OCI-LY3 (cell line): Measurements from ENCODE around the gene NRROS.

ENCODE experiments used
- H2AFZ ChIP-seq: fragments of 200-600, 300-600 bp; shearing (Covaris generic); 2 replicates; pipeline ENCODE4 v1.6.0; 2014; ENCODE audit warnings: antibody characterized with exemption, low read depth, low read length
- H3K27ac ChIP-seq: fragments of 200-600, 300-600 bp; sonication (generic); 2 replicates; pipeline ENCODE4 v1.5.1; 2014; ENCODE audit warnings: mild to moderate bottlenecking, low read length, moderate library complexity, mixed read lengths
- H3K27me3 ChIP-seq: fragments of 200-600, 300-600 bp; sonication (generic); 2 replicates; pipeline ENCODE4 v1.6.1; 2014; ENCODE audit warnings: low read depth, low read length, mixed read lengths
- H3K36me3 ChIP-seq: fragments of 200-600, 300-600 bp; sonication (generic); replicated peaks from 2 replicates; pipeline ENCODE3; 2014; ENCODE audit warnings: low read depth, low read length, mixed read lengths
- H3K4me1 ChIP-seq: fragments of 300-600, 200-600 bp; sonication (generic); 2 replicates; pipeline ENCODE4 v1.6.1; 2014; ENCODE audit warnings: low read length, mixed read lengths
- H3K4me2 ChIP-seq: fragments of 200-600, 300-600 bp; sonication (generic); 2 replicates; pipeline ENCODE4 v1.6.1; 2014; ENCODE audit warnings: low read length, mixed read lengths
- H3K4me3 ChIP-seq: fragments of 300-600, 200-600 bp; sonication (generic); 2 replicates; pipeline ENCODE4 v1.5.1; 2014; ENCODE audit warnings: antibody characterized with exemption, mild to moderate bottlenecking, low read length, moderate library complexity
- H3K79me2 ChIP-seq: fragments of 300-600, 200-600 bp; shearing (Covaris generic); 2 replicates; pipeline ENCODE4 v1.6.1; 2014; ENCODE audit warnings: mild to moderate bottlenecking, low read length, mixed read lengths
- H3K9ac ChIP-seq: fragments of 300-600, 200-600 bp; shearing (Covaris generic); 2 replicates; pipeline ENCODE4 v1.6.0; 2014; ENCODE audit warnings: mild to moderate bottlenecking, low read length, moderate library complexity
- H3K9me3 ChIP-seq: fragments of 200-600, 300-600 bp; shearing (Covaris generic); 2 replicates; pipeline ENCODE4 v1.6.1; 2014; ENCODE audit warnings: low read length, mixed read lengths; ENCODE audit not compliant: insufficient read depth
- H4K20me1 ChIP-seq: fragments of 200-600, 300-600 bp; sonication (generic); 2 replicates; pipeline ENCODE4 v1.6.1; 2016; ENCODE audit warnings: low read length, mixed read lengths; ENCODE audit not compliant: insufficient read depth
- EZH2phosphoT487 ChIP-seq: fragments of 200-600 bp; shearing (Covaris generic); IDR thresholded peaks from 2 replicates; pipeline ENCODE4 v1.6.1; 2018; ENCODE audit warnings: antibody characterized with exemption, mixed run types, low read depth
- TF ChIP-seq, protein P1 (sequence below): fragments of 200-600, 300-600 bp; sonication (generic); IDR thresholded peaks from 2 replicates; pipeline ENCODE4 v1.5.1; 2014; ENCODE audit warnings: antibody characterized with exemption, low read length, low read depth

Gene NRROS

GRCh38 chr3:196599734-196600128, 39.8 kb upstream of the NRROS start:
- Histone ChIP-seq H3K4me2 (no peak overlapping the region), H3K4me1 (peaks cover 5% of the 10 kb centered on the region; the same call in 1 of the 2 replicates), H3K27ac (no peak overlapping the region), H3K36me3 (no peaks in the 10 kb centered on the region), H3K9ac (no peak overlapping the region), H2AFZ (no peak overlapping the region), H3K4me3 (no peak overlapping the region), H3K9me3 (no peaks in the 10 kb centered on the region), H4K20me1 (no peaks in the 10 kb centered on the region), H3K79me2 (no peaks in the 10 kb centered on the region), H3K27me3 (no peaks in the 10 kb centered on the region; the same call in 1 of the 2 replicates)
- no peak for TF ChIP-seq EZH2phosphoT487
- TF ChIP-seq, protein P1, sequence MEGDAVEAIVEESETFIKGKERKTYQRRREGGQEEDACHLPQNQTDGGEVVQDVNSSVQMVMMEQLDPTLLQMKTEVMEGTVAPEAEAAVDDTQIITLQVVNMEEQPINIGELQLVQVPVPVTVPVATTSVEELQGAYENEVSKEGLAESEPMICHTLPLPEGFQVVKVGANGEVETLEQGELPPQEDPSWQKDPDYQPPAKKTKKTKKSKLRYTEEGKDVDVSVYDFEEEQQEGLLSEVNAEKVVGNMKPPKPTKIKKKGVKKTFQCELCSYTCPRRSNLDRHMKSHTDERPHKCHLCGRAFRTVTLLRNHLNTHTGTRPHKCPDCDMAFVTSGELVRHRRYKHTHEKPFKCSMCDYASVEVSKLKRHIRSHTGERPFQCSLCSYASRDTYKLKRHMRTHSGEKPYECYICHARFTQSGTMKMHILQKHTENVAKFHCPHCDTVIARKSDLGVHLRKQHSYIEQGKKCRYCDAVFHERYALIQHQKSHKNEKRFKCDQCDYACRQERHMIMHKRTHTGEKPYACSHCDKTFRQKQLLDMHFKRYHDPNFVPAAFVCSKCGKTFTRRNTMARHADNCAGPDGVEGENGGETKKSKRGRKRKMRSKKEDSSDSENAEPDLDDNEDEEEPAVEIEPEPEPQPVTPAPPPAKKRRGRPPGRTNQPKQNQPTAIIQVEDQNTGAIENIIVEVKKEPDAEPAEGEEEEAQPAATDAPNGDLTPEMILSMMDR: no peak

GRCh38 chr3:196600359-196600758, 39.1 kb upstream of the NRROS start:
- Histone ChIP-seq H3K79me2 (no peaks in the 10 kb centered on the region), H4K20me1 (no peaks in the 10 kb centered on the region), H3K9me3 (no peaks in the 10 kb centered on the region), H3K27ac (no peak overlapping the region), H3K4me2 (no peak overlapping the region), H3K4me3 (no peak overlapping the region), H3K36me3 (no peaks in the 10 kb centered on the region), H3K4me1 (peaks cover 5% of the 10 kb centered on the region; the same call in 1 of the 2 replicates), H2AFZ (no peak overlapping the region), H3K9ac (no peak overlapping the region), H3K27me3 (no peaks in the 10 kb centered on the region; the same call in 1 of the 2 replicates)
- TF ChIP-seq, protein P1: no peak
- no peak for TF ChIP-seq EZH2phosphoT487

- Histone ChIP-seq H3K79me2 (no peaks in the 10 kb centered on the region), H3K4me3 (no peak overlapping the region), H3K9ac (no peak overlapping the region), H3K27me3 (no peaks in the 10 kb centered on the region), H2AFZ (no peak overlapping the region), H4K20me1 (no peaks in the 10 kb centered on the region), H3K36me3 (no peaks in the 10 kb centered on the region), H3K9me3 (no peaks in the 10 kb centered on the region), H3K27ac (no peak overlapping the region), H3K4me2 (no peak overlapping the region), H3K4me1 (peaks cover 5% of the 10 kb centered on the region; the same call in 1 of the 2 replicates)
- TF ChIP-seq EZH2phosphoT487: no peak
- TF ChIP-seq, protein P1: no peak
Measured at GRCh38 chr3:196602673-196603072, 36.8 kb upstream of the NRROS start.

DNA sequence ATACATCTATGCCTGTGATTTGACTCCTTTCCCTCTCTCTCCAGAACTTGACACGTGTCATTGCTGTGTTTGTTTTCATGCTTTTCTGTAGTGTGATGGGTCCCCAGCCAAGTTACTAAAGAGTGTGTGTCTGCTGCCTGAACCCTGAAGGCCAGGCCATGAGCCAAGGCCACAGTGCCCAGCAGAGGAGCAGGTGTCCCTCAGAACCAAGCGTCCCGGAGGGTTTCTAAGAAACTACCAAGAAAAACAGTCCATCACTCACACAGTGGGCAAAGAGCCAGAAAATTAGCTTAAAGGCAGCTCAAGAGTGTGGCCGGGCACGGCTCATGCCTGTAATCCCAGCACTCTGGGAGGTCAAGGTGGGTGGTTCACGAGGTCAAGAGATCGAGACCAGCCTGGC, 35.8 kb upstream of the NRROS start:
- H2AFZ ChIP-seq: no peak overlapping the region
- no peaks in the 10 kb centered on the region for H3K27me3 ChIP-seq
- no peak overlapping the region for H3K9ac ChIP-seq
- H3K4me1 ChIP-seq: peaks cover 5% of the 10 kb centered on the region; the same call in 1 of the 2 replicates
- TF ChIP-seq EZH2phosphoT487: no peak
- TF ChIP-seq, protein P1: no peak
- no peaks in the 10 kb centered on the region for H3K79me2 ChIP-seq
- no peaks in the 10 kb centered on the region for H3K36me3 ChIP-seq
- H3K9me3 ChIP-seq: no peaks in the 10 kb centered on the region
- no peak overlapping the region for H3K4me2 ChIP-seq
- no peak overlapping the region for H3K27ac ChIP-seq
- no peaks in the 10 kb centered on the region for H4K20me1 ChIP-seq
- H3K4me3 ChIP-seq: no peak overlapping the region
